Endothelial cell of umbilical vein (primary cell): ENCODE data around the gene AFF1.
"Not testable (repeated sequence)": the region's sequence is repeated elsewhere in the genome, so short reads cannot be mapped to it uniquely, and the experiment has no call there.

Experiments
- EZH2 ChIP-seq: IDR thresholded peaks from 2 replicates; pipeline ENCODE4 v1.6.1; 2012; ENCODE audit warnings: borderline replicate concordance, low read depth, mild to moderate bottlenecking, moderate library complexity, low read length, inconsistent platforms; ENCODE audit not compliant: severe bottlenecking
- POLR2A ChIP-seq: IDR thresholded peaks from 2 replicates; pipeline ENCODE4 v1.6.1; 2012; ENCODE audit warnings: low read depth, mild to moderate bottlenecking, control low read depth, low read length
- TF ChIP-seq, protein P1 (sequence below), 2 donors: IDR thresholded peaks; 1 replicate in 1 of 2; 2 replicates in 1 of 2; pipeline ENCODE4 v1.5.1; 2011; ENCODE audit warnings: low read length in 2 of 2, mild to moderate bottlenecking in 2 of 2, moderate library complexity in 2 of 2, control low read depth in 1 of 2, inconsistent platforms in 1 of 2, low read depth in 1 of 2; ENCODE audit not compliant: insufficient read depth in 1 of 2; ENCODE audit errors: extremely low read depth in 1 of 2

DNA sequence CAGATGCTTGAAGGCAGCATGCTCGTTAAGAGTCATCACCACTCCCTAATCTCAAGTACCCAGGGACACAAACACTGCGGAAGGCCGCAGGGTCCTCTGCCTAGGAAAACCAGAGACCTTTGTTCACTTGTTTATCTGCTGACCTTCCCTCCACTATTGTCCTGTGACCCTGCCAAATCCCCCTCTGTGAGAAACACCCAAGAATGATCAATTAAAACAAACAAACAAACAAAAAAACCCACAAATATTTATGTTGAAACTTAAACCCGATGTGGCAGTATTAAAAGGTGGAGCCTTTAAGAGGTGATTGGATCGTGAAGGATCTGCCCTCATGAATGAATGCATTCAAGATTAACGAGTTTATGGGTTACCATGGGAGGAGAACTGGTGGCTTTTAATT, 61.7 kb downstream of the AFF1 start:
- TF ChIP-seq, protein P1, sequence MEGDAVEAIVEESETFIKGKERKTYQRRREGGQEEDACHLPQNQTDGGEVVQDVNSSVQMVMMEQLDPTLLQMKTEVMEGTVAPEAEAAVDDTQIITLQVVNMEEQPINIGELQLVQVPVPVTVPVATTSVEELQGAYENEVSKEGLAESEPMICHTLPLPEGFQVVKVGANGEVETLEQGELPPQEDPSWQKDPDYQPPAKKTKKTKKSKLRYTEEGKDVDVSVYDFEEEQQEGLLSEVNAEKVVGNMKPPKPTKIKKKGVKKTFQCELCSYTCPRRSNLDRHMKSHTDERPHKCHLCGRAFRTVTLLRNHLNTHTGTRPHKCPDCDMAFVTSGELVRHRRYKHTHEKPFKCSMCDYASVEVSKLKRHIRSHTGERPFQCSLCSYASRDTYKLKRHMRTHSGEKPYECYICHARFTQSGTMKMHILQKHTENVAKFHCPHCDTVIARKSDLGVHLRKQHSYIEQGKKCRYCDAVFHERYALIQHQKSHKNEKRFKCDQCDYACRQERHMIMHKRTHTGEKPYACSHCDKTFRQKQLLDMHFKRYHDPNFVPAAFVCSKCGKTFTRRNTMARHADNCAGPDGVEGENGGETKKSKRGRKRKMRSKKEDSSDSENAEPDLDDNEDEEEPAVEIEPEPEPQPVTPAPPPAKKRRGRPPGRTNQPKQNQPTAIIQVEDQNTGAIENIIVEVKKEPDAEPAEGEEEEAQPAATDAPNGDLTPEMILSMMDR (IDR thresholded peaks at IDR 0.05; ENCODE audit: extremely low read depth in 1 of 2, insufficient read depth in 1 of 2, low read depth in 1 of 2, low read length in 2 of 2): not testable (repeated sequence)
- not testable (repeated sequence) for TF ChIP-seq POLR2A, EZH2
